ENCODE measurements around the gene ZNF275.

DNA sequence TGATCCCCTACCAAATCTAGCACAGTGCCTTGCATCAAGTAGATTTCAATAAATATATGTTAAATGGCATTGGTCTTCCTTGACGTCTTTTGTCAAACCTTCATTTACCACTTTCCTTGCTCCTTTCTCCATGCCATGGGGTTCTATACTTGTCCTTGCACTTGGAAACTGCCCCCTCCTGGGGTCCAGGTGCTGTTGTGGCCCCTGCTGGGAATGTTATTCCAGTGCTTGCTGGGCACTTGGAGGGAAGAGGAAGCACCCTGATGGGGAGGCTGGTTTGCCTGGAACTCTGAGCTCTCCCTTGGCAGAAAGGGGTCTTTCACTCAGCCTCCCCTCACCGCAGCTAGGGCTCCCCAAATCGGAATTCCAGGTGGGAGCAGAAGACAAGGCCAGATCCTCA is 18.9 kb downstream of the ZNF275 start:
- TF ChIP-seq, protein P1, sequence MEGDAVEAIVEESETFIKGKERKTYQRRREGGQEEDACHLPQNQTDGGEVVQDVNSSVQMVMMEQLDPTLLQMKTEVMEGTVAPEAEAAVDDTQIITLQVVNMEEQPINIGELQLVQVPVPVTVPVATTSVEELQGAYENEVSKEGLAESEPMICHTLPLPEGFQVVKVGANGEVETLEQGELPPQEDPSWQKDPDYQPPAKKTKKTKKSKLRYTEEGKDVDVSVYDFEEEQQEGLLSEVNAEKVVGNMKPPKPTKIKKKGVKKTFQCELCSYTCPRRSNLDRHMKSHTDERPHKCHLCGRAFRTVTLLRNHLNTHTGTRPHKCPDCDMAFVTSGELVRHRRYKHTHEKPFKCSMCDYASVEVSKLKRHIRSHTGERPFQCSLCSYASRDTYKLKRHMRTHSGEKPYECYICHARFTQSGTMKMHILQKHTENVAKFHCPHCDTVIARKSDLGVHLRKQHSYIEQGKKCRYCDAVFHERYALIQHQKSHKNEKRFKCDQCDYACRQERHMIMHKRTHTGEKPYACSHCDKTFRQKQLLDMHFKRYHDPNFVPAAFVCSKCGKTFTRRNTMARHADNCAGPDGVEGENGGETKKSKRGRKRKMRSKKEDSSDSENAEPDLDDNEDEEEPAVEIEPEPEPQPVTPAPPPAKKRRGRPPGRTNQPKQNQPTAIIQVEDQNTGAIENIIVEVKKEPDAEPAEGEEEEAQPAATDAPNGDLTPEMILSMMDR (IDR thresholded peaks at IDR 0.05) = no peak
- no peak for TF ChIP-seq EZH2phosphoT487 (IDR thresholded peaks at IDR 0.05)
